SIG-M5 (cell line): ENCODE data around the gene ADCY1.

ENCODE experiments used
- DNase-seq: peaks from one replicate; lab custom pipeline; 2025; lab: John Stamatoyannopoulos, UW

The ADCY1 gene

GRCh38 chr7:45677311-45677900, 103.2 kb downstream of the ADCY1 start:
- no peak for DNase-seq

- DNase-seq, result no peak
Observed at GRCh38 chr7:45679516-45679915, 105.3 kb downstream of the ADCY1 start.

GRCh38 chr7:45680776-45681175, 106.6 kb downstream of the ADCY1 start:
- DNase-seq, result no peak

GRCh38 chr7:45681596-45682357, 107.6 kb downstream of the ADCY1 start:
- DNase-seq, result no peak

- DNase-seq, result no peak
Observed at GRCh38 chr7:45682358-45682735, 108.2 kb downstream of the ADCY1 start.

GRCh38 chr7:45682836-45683555, 108.8 kb downstream of the ADCY1 start:
- DNase-seq, result no peak

- DNase-seq, result no peak
Observed at GRCh38 chr7:45683556-45684148, 109.5 kb downstream of the ADCY1 start.

- no peak for DNase-seq
Observed at GRCh38 chr7:45684910-45685618, 110.9 kb downstream of the ADCY1 start.

GRCh38 chr7:45685619-45686240, 111.6 kb downstream of the ADCY1 start:
- DNase-seq, result no peak

- DNase-seq, result no peak
Observed at GRCh38 chr7:45686441-45687184, 112.4 kb downstream of the ADCY1 start.

- DNase-seq, result no peak
Observed at GRCh38 chr7:45687185-45687560, 113.0 kb downstream of the ADCY1 start.

GRCh38 chr7:45687721-45688120, 113.6 kb downstream of the ADCY1 start:
- no peak for DNase-seq

- DNase-seq, result no peak
Observed at GRCh38 chr7:45688382-45688781, 114.2 kb downstream of the ADCY1 start.

- no peak for DNase-seq
Observed at GRCh38 chr7:45689011-45689796, 115.0 kb downstream of the ADCY1 start.

- no peak for DNase-seq
Observed at GRCh38 chr7:45689797-45690761, 115.9 kb downstream of the ADCY1 start.

- no peak for DNase-seq
Observed at GRCh38 chr7:45690762-45691150, 116.6 kb downstream of the ADCY1 start.

GRCh38 chr7:45691155-45691656, 117.0 kb downstream of the ADCY1 start:
- DNase-seq, result no peak

- DNase-seq, result no peak
Observed at GRCh38 chr7:45692031-45692430, 117.9 kb downstream of the ADCY1 start.
